Neutrophil (primary cell): ENCODE data around the gene RAD51B.

Experiments used
- H3K27ac ChIP-seq: fragments of 200-600 bp; sonication (generic); 2 replicates; pipeline ENCODE4 v1.5.1; 2016; ENCODE audit warnings: mild to moderate bottlenecking, moderate library complexity
- H3K27me3 ChIP-seq: fragments of 200-600 bp; sonication (generic); 2 replicates; pipeline ENCODE4 v1.6.0; 2016; ENCODE audit warnings: mild to moderate bottlenecking
- H3K36me3 ChIP-seq: fragments of 200-600 bp; sonication (generic); 2 replicates; pipeline ENCODE4 v1.5.1; 2017
- H3K4me1 ChIP-seq, 2 experiments: fragments of 200-600 bp in 1 of 2; sonication (generic) in 1 of 2; 1 replicate in 1 of 2; 2 replicates in 1 of 2; pipeline versions ENCODE4 v1.5.1 to v1.6.1; 2013 to 2016; ENCODE audit warnings: low read depth in 1 of 2, low read length in 1 of 2, mild to moderate bottlenecking in 1 of 2, moderate library complexity in 1 of 2; ENCODE audit not compliant: control insufficient read depth in 1 of 2, insufficient read depth in 1 of 2
- H3K4me3 ChIP-seq, 2 experiments: fragments of 200-600 bp in 1 of 2; sonication (generic) in 1 of 2; 1 replicate in 1 of 2; 2 replicates in 1 of 2; pipeline ENCODE4 v1.5.1; 2013 to 2016; ENCODE audit warnings: low read depth in 1 of 2, low read length in 1 of 2, mild to moderate bottlenecking in 1 of 2, moderate library complexity in 1 of 2
- H3K9me3 ChIP-seq: fragments of 200-600 bp; sonication (generic); 2 replicates; pipeline ENCODE4 v1.5.1; 2016
- CTCF ChIP-seq: fragments of 200-600 bp; sonication (generic); IDR thresholded peaks from 2 replicates; pipeline ENCODE4 v1.5.1; 2016; ENCODE audit warnings: antibody characterized with exemption

The RAD51B gene

GRCh38 chr14:68638141-68638999 is 818.8 kb downstream of the RAD51B start:
- H3K9me3 ChIP-seq, result no peaks in the 10 kb centered on the region
- H3K27ac ChIP-seq, result no peak overlapping the region
- TF ChIP-seq CTCF, result no peak
- no peaks in the 10 kb centered on the region for H3K36me3 ChIP-seq
- no peak overlapping the region for H3K4me3 ChIP-seq
- H3K4me1 ChIP-seq, result peaks cover 4 to 6% of the 10 kb centered on the region in 2 experiments
- H3K27me3 ChIP-seq, result no peaks in the 10 kb centered on the region

GRCh38 chr14:68639000-68639757 is 819.6 kb downstream of the RAD51B start:
- H3K36me3 ChIP-seq, result no peaks in the 10 kb centered on the region
- peaks cover 4% of the 10 kb centered on the region in 2 experiments for H3K4me1 ChIP-seq
- TF ChIP-seq CTCF, result no peak
- no peaks in the 10 kb centered on the region for H3K9me3 ChIP-seq
- no peak overlapping the region for H3K4me3 ChIP-seq
- no peak overlapping the region for H3K27ac ChIP-seq
- no peaks in the 10 kb centered on the region for H3K27me3 ChIP-seq

GRCh38 chr14:68639758-68640574 is 820.4 kb downstream of the RAD51B start:
- H3K9me3 ChIP-seq, result no peaks in the 10 kb centered on the region
- H3K4me3 ChIP-seq, result no peak overlapping the region
- H3K4me1 ChIP-seq, result peaks cover 4% of the 10 kb centered on the region in 2 experiments
- H3K27ac ChIP-seq, result no peak overlapping the region
- TF ChIP-seq CTCF, result no peak
- no peaks in the 10 kb centered on the region for H3K36me3 ChIP-seq
- H3K27me3 ChIP-seq, result no peaks in the 10 kb centered on the region

- no peak for TF ChIP-seq CTCF
- Histone ChIP-seq H3K27ac (no peak overlapping the region), H3K27me3 (no peaks in the 10 kb centered on the region), H3K4me1 (peaks cover 3 to 4% of the 10 kb centered on the region in 2 experiments), H3K4me3 (no peak overlapping the region), H3K36me3 (no peaks in the 10 kb centered on the region), H3K9me3 (no peaks in the 10 kb centered on the region)
Measured at GRCh38 chr14:68643673-68644072, 824.1 kb downstream of the RAD51B start.

- no peaks in the 10 kb centered on the region for H3K36me3 ChIP-seq
- H3K9me3 ChIP-seq, result no peaks in the 10 kb centered on the region
- H3K27me3 ChIP-seq, result no peaks in the 10 kb centered on the region
- no peaks in the 10 kb centered on the region for H3K4me1 ChIP-seq
- H3K27ac ChIP-seq, result no peak overlapping the region
- no peak overlapping the region for H3K4me3 ChIP-seq
- no peak for TF ChIP-seq CTCF
Measured at GRCh38 chr14:68644101-68644500, 824.5 kb downstream of the RAD51B start.
